Activated CD4-positive, CD25-positive, alpha-beta regulatory T cell (primary cell): ENCODE results near the gene SLC8A2.

Experiments
- DNase-seq, 4 experiments: peaks; one replicate each; lab custom pipeline; 2025; lab: John Stamatoyannopoulos, UW

Gene SLC8A2

DNA sequence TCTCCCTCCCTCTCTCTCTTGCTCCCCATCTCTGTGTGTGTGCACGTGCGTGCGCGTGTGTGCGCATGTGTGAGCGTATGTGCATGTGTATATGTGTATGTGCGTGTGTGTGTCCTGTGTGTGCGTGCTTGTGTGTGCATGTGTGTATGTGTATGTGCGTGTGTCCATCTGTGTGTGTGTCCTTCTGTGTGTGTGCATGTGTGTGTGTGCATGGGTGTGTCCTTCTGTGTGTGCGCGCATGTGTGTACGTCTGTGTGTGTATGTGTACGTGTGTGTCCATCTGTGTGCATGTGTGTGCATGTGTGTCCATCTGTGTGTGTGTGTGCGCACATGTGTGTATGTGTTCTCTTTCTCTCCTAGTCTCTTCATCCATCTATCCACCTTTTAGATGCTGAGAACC lies 12.2 kb downstream of the SLC8A2 start:
- no peak for DNase-seq

DNA sequence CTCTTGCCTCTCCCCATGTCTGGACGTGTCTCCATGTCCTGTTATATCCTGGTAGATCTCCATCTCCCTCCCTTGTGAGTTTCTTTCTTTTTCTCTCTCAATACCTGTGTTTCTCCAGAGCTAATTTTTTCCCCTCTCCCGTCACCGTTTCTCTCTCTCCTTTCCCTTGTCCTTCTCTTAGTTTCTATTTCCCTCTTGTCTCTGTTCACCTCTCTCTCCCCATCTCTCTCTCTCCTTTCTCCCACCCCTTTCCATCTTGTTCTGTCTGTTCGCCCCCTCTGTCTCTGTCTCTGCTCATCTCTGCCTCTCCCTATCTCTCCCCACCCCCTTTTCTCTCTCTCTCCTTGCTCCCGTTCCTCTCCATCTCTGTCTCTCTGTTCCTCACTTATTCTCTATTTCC lies 13.0 kb downstream of the SLC8A2 start:
- no peak for DNase-seq

DNA sequence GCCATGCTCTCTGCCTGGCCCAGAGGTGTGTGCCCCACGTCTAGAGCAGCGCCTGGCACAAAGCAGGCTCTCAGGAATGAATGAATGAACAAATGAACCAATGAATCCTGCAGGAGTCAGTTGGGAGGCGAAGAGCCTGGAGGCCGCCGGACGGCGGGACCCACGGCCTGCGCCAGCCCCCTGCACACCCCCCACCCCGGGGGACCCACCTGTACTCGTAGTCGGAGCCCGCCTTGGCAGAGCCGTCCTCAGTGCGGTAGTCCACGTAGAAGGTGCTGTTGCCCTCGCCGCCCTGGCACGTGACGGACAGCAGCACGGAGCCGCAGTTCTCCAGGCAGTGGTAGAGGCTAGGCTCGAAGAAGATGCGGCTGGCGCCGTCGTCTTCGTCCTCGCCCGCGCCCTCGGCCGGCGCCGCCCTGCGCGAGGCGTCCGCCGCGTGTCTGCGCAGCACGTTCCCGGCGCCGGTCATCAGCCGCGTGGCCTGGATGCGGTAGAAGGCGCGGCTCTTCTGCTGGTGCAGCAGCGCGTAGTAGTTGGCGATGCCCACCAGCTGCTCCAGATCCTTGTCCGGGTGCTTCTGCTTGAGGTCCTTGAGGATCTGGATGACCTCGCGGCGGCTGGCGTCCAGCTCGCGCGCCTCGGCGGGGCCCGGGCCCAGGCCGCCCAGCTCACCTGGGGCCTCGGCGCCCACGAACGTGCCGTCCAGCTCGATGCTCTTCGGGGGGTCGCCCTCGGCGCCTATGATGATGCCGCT lies 14.8 kb downstream of the SLC8A2 start:
- DNase-seq: no peak

DNA sequence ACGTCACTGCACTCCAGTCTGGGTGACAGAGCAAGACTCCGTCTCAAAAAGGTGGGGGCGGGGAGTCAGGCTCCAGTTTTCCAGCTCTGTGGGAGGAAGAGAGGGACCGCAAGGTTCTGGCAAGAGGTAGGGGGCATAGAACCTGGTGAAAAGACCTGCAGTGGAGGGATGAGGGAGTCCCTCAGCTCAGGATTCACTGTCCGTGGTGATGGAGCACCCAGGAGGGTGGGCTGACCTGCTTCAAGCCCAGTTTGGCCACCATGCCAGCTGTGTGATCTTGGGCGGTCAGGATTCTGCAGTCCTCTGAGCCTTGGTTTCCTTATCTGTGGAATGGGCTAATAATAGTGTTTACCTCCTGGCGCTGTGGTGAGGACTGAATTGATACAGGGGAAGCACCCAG lies 21.2 kb downstream of the SLC8A2 start:
- DNase-seq: no peak

DNA sequence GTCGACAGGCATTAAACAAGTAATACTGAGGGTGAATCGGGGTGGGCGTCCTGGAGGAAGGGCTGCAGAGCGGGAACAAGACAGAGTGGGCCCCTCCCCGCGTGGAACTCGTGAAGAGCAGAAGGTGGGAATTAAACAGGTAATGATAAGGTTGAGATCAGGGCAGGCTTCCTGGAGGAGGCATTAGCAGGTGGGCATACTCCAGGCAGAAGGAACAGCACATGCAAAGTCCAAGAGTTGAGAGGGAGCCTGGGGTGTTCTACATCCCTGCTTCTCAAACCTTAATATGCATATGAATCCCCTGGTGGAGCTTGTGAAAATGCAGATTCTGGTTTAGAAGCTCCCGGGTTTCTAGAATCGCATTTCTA lies 23.3 kb downstream of the SLC8A2 start:
- no peak for DNase-seq

DNA sequence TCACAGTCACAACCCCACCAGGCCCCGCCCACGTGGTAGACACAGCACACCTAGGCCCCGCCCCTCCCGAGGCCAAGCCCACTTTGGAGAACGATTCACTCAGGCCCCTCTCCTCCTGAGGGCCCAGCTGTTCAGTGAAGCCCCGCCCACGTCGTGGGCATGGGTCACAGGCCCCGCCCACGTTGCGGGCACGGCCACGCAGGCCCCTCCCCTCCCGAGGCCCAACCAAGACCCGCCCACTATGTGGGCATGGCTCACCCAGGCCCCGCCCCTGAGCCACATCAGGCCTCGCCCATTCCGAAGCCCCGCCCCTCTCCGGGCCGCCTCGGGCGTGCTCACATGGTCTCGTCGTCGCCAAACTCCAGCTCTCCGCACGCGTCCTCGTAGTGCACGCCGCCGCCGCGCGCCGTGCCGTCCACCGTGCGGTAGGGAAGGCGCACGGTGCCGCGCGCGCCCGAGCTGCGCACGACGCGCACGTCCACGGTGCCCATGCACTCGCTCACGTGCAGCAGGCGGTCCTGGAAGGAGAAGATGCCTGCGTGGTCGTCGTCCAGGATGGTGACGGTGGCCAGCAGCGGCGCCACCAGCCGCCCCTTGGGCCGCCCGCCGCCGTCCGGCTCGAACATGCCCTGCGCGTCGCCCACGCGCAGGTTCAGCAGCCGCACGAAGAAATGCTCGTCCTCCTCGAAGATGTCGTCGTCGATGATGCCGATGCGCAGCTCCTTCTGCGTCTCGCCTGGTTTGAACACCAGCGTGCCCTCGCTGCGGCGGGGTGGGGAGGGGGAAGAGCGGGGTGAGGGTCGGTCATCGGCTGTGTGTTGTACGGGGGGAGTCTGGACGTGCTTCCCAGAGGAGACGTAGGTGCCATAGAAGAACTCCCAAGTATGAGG lies 24.0 kb downstream of the SLC8A2 start:
- peak in 3 of 4 experiments; percentile 23 to 35 (median 25) for DNase-seq

DNA sequence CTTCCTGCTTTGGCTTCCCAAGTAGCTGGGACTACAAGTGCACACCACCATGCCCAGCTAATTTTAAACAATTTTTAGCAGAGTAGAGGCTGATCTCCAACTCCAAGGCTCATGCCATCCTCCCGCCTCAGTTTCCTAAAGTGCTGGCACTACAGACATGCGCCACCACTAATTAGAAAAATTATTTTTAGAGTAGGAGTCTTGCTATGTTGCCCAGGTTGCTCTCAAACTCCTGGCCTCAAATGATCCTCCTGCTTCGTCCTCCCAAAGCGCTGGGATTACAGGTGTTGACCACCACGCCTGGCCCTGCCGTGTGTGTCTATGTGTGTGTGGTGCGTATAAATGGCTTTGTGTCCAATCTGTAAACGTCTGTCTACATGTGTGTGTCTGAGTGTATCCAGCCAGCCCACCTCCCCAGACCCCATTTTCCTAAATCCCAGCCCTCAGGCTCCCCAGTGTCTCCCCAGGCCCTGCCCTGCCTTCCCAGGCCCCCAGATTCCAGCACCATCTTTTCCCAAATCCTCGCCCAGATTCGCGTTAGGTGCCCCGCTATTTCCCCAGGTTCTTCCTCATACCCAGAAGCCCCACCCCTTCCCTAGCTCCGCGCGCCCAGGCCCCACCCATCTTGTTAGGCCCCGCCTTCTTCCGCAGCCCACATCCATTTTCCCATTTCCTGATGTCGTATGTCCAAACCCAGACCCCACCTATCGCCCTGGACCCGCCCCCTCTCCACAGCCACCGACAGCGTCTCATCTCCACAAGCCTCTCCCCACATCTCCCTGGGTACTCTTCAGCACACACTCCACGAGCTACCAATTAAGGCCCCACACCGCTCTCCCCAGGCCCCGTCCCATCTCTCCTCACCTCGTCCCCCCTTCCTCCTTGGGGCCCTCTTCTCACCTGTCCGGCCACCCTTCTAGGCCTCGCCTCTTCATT lies 24.9 kb downstream of the SLC8A2 start:
- no peak for DNase-seq

DNA sequence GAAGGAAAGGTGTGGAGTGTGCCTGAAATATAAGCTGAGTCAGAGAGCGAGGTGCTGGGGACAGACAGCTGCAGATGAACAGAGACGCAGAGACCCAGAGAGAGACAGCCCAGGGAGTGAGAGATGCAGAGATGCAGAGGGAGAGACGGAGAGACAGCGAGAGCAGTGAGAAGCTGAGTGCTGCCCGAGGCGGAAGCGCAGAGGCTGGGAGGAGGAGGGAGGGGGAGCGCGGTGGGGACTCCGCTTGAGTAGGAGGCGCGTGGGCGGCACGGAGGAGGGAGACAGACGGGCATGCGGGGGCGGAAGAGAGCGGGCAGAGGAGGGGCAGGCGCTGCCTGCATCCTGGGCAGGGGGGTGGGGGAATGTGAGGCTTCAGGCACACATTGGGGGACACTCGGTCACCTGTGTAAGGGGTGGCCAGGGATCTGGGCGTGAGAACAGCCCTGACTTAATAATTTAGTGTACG lies 25.7 kb downstream of the SLC8A2 start:
- peak in 2 of 4 experiments; percentile 53 to 63 for DNase-seq

DNA sequence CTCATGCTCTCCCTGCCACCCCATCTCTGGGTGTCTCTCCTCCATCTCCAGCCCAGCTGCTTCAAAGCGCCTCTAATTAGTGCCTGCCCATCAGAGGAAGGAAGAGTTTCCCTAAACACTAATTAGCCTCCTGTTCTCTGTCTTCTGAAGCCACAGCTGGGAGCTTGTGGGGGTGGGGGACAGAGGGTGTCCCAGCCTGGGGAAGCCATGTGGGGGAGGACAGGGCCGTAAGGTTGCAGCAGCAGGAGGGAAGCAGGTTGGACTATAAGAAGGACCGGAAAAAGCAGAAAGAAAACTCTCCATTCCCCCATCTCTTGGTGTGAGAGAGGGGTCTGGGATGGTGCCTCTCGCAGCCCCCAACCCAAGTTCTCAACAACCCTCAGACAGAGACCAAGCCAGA lies 26.2 kb downstream of the SLC8A2 start:
- DNase-seq: no peak

DNA sequence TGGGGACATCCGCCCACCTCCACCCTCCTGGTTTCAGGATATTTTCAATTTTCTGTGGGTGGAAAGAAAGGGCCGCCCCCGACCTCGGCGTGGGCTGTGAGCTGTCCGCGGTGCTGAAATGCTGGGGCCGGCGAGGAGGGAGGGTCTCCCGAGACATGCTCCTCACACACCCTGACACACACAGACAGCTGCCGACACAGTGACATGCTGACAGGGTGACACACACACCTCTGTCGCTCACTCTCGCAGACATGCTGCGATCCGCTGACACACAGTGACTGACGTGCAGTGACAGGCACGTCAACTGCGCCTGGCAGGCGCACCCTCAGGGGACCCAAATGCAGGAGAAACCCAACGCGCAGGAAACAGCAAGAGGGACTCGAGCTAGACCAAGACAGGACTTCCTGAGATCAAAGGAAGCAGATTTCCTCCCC lies 27.3 kb downstream of the SLC8A2 start:
- DNase-seq: no peak

DNA sequence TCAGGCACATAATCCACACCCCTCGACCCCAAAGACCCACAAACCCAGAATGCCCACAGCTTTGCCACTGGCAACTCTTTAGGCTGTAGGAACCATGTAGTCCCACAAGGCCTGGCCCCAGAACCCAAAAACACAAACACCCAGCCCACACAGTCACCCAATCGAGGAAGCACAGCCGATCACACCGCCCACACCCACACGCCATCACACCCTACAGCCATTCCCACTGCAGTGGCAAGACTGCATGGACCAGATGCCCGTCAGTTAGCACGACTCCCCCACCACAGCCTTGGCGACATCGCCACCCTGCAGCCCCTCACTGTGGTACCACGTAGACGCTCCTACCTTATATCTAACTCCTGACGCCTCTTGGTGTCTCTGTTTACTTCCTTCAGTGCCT lies 28.4 kb downstream of the SLC8A2 start:
- DNase-seq: no peak

DNA sequence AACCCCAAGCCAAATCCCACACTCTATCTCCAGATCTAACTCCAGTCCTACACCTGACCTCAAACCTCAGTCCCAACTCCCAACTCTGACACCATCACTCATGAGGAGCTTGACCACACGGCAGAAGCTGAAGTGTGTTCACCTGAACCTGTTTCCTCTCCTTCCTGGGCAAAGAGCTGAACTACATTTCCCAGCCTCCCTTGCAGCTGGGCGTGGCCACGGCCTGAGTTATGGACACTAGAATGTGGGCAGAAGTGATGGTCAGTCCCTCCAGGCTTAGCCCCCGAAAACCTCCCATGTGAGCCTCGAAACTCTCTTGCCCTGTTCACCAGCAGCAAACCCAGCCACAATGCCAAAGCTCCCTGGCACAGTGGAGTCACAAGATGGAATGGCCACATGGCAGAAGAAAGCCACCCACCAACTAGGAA lies 32.9 kb downstream of the SLC8A2 start:
- DNase-seq: no peak

DNA sequence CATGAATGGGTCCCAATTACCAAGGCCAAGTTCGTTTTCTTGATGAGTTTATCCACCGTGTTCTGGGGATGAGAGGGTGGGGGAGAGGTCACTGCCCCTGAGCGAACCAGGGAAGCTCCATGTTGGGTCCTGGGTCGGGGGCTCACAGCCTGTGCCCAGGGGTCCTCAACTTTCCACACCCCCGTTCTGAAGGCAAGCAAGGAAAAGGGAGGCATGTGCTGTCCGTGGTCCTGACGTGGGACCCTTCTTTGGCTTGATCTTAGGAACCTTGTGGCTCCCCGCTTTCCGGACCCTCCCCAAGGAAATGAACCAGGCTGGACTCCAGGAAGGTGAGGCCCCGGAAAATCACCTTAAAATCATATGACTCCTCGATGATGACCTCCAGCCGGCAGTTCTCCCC lies 34.2 kb downstream of the SLC8A2 start:
- no peak for DNase-seq

DNA sequence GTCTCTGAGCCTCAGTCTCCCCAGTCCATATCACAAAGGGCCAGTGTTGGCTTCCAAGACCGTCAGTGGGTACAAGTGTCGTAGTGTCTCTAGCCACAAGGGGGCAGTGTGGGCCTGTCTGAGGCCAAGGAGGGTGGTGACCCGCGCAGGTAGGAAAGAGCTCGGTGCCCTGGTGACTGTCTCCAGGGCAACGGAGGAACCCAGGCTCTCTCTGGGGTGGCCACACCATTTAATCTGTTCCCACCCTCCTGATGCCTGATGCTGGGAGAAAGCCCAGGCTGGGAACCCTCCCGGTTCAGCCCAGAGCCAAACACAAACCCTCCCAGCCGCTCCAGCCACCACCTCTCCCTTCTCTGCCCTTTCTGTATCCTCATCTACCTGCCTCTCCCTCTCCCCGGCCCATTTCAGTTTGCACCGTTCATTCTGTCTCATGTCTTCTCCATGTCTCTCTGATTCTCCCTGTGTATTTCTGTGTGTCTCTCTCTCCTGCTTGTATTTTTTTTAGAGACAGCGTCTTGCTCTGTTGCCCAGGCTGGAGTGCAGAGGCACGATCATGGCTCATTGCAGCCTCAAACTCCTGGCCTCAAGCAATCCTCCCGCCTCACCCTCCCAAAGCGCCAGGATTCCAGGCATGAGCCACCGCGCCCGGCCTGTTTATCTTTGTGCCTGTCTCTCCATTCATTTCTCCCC lies 34.8 kb downstream of the SLC8A2 start:
- peak; percentile 56 to 88 (median 69) for DNase-seq

DNA sequence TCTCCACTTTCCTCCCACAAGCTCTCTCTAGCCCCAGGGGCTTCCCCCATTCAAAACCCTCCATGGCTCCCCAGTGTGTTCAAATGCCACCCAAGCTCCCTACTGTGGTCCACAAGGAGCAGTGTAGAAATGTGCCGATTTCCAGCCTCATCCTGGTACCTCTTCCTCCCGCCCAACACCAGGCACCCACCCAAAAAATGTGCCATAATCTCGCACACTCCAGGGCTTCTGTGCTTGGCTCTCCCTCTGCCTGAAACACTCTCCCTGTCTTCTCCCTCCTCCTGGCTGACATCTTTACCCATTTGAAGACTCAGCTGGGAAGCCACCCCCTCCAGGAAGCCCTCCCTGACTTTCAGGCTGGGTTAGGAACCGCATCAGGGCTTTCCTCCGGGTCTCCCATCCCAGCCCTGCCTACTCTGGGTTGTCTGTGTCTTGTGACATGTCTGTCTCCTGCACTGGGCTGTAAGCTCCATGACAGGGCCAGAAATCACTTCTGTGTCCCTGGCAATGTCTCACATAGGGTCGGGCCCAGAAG lies 35.7 kb downstream of the SLC8A2 start:
- DNase-seq: no peak

DNA sequence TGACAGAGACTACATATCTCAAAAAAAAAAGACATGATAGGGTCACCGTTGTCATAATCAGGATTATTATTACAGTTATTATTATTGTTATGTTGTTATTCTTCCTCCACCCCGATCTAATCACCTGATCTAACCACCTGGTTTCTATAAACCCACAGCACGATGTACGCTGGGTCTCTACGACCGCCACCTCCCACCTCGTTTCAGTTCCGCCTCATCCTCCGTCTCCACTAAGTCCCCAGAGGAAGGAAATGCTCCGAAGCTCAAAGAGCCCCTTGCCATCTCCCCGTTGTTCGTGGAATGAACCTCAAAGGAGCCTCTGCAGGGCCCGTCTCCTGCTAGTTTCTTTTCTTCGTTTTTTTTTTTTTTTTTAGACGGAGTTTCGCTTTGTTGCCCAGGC lies 36.5 kb downstream of the SLC8A2 start:
- DNase-seq: no peak

DNA sequence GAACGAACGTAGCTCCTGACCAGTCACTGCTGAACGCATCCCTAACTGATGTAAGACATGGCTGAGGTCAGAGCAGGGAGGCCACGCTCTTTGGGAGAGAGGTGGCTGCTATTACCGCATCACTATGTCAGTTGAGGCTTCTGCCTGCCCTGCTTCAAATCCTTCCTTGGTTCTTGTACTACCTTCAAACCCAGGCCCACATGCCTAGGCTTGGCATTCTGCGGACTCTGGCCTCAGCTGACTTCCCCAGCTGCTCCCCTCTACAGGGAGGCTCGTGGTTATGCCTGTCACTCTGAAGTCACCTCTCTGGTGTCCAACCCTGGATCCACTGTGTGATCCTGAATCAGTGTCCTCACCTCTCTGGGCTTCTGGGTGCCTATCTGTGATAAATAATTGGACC lies 37.6 kb downstream of the SLC8A2 start:
- DNase-seq: no peak

DNA sequence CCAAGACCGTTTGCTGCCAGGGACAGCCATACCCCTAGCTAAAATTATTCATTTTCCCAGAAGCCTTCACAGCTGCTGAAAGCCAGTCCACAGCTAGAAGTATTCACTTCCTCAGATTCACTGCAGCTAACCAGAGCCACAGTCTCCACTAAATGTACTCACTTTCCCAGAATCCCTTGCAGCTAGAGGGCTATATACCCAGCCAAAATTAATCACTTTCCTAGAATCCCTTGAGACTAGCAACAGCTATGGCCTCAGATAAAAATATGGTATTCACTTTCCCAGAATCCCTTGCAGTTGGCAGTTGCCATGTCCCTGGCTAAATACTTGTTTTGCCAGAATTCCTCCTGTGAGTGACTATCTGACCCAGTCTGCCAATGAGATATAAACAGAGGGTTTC lies 38.6 kb downstream of the SLC8A2 start:
- DNase-seq: no peak

DNA sequence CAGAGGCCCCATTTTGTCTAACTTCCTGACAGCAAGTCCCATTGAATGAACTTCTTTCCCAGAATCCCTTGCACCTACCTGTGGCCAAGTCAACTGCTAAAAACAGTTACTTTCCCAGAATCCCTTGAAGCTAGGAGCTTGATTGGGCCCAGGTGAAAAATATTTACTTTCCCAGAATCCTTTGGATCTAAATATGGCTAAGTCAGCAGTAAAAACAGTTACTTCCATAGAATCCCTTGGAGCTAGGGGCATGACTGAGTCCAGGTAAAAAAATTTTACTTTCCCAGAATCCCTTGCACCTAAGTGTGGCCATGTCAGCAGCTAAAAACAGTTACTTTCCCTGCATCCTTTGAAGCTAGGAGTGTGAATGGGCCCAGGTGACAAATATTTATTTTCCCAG lies 39.2 kb downstream of the SLC8A2 start:
- DNase-seq: no peak

DNA sequence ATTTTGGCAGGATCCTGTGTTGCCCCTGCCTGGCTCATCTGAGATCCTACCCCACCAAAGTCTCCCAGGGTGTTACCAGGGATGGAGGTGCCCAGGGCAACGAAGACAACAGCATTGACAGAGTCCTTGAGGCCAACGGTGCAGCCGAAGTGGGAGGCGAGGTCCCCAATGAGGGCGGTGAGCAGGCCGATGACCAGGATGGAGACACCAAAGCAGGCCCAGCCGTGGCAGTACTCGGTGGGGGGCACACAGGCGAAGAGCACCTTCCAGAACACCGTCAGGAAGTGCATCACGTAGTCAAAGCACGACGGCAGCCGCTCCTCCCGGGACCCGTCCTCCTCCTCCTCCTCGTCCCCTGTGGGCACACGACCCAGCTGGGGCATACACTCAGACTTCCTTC lies 39.6 kb downstream of the SLC8A2 start:
- no peak for DNase-seq
